C4-2B (cell line): Measurements from ENCODE around the gene AMOTL2.

ENCODE experiments used
- CTCF ChIP-seq: fragments of 450-650 bp; conservative IDR thresholded peaks from 2 replicates; pipeline ENCODE4 v1.5.1; 2017; ENCODE audit warnings: mild to moderate bottlenecking
- ZFX ChIP-seq: fragments of 450-650 bp; IDR thresholded peaks from 2 replicates; pipeline ENCODE4 v1.6.1; 2017

- no peak; the same call in 1 of the 2 replicates for TF ChIP-seq CTCF
- no peak for TF ChIP-seq ZFX
Measured at GRCh38 chr3:134357914-134358811, 16.1 kb downstream of the AMOTL2 start.
